GM19467 (cell line): ENCODE data around the gene ANKRD24.
"Not testable (repeated sequence)": the region's sequence is repeated elsewhere in the genome, so short reads cannot be mapped to it uniquely, and the experiment has no call there.

Source experiments
- ATAC-seq: cut with Tn5 transposase; IDR thresholded peaks from one replicate; pipeline ENCODE4 v1.9.1; 2021; ENCODE audit warnings: mild to moderate bottlenecking, moderate library complexity; ENCODE audit not compliant: unreplicated experiment

ANKRD24 gene

GRCh38 chr19:4173479-4174212, 8.8 kb upstream of the ANKRD24 start:
- ATAC-seq = no peak

GRCh38 chr19:4174213-4174894, 8.1 kb upstream of the ANKRD24 start:
- ATAC-seq = no peak

- no peak for ATAC-seq
Measured at GRCh38 chr19:4174895-4175668, 7.4 kb upstream of the ANKRD24 start.

GRCh38 chr19:4175669-4175931, 6.9 kb upstream of the ANKRD24 start:
- ATAC-seq = no peak

- ATAC-seq = no peak
Measured at GRCh38 chr19:4177146-4177545, 5.3 kb upstream of the ANKRD24 start.

- ATAC-seq = no peak
Measured at GRCh38 chr19:4178990-4179389, 3.5 kb upstream of the ANKRD24 start.

GRCh38 chr19:4181053-4181508, 1.4 kb upstream of the ANKRD24 start:
- ATAC-seq = no peak

GRCh38 chr19:4183967-4184717, 1.7 kb downstream of the ANKRD24 start:
- no peak for ATAC-seq

GRCh38 chr19:4184718-4185352, 2.3 kb downstream of the ANKRD24 start:
- no peak for ATAC-seq

- ATAC-seq = no peak
Measured at GRCh38 chr19:4185413-4186086, 3.1 kb downstream of the ANKRD24 start.

GRCh38 chr19:4186087-4186993, 3.9 kb downstream of the ANKRD24 start:
- no peak for ATAC-seq

- ATAC-seq = no peak
Measured at GRCh38 chr19:4187313-4188122, 5.0 kb downstream of the ANKRD24 start.

GRCh38 chr19:4189641-4190040, 7.2 kb downstream of the ANKRD24 start:
- ATAC-seq = no peak

- ATAC-seq = not testable (repeated sequence)
Measured at GRCh38 chr19:4192537-4192936, 10.0 kb downstream of the ANKRD24 start.

- ATAC-seq = no peak
Measured at GRCh38 chr19:4194353-4194752, 11.9 kb downstream of the ANKRD24 start.

- no peak for ATAC-seq
Measured at GRCh38 chr19:4196009-4196408, 13.5 kb downstream of the ANKRD24 start.

GRCh38 chr19:4196587-4197148, 14.2 kb downstream of the ANKRD24 start:
- no peak for ATAC-seq

- no peak for ATAC-seq
Measured at GRCh38 chr19:4197228-4197624, 14.7 kb downstream of the ANKRD24 start.
